ENCODE results near the gene CLDN24.

- TF ChIP-seq POLR2AphosphoS5 (IDR thresholded peaks at IDR 0.05) = no peak
- no peak for TF ChIP-seq CTCF (IDR thresholded peaks at IDR 0.05)
- TF ChIP-seq EP300 (IDR thresholded peaks at IDR 0.05) = no peak
Measured at GRCh38 chr4:183354219-183354618, 32.0 kb upstream of the CLDN24 start.

All from stomach (tissue), 4 donors.